Smooth muscle cell (in vitro differentiated cells): ENCODE measurements around the gene PLEKHG1. TPM values are rescaled to one million over a fixed set of nuclear protein-coding genes. Genes with fewer than 3 reads are reported as not detected.

Experiments used
- DNase-seq: peaks from one replicate; lab custom pipeline; 2025; ENCODE audit not compliant: unreplicated experiment; lab: John Stamatoyannopoulos, UW
- H2AFZ ChIP-seq: fragments of 200-600 bp; sonication (generic); 2 replicates; pipeline ENCODE4 v1.6.0; 2016; ENCODE audit warnings: antibody characterized with exemption, low read depth, mild to moderate bottlenecking
- H3F3A ChIP-seq: fragments of 200-600 bp; sonication (generic); 2 replicates; pipeline ENCODE4 v1.6.0; 2017; ENCODE audit warnings: antibody characterized with exemption, low read depth
- H3K27ac ChIP-seq: fragments of 200-600 bp; sonication (generic); 2 replicates; pipeline ENCODE4 v1.5.1; 2016; ENCODE audit warnings: low read depth, mild to moderate bottlenecking
- H3K27me3 ChIP-seq: fragments of 200-600 bp; sonication (generic); 2 replicates; pipeline ENCODE4 v1.6.1; 2016; ENCODE audit warnings: low read depth, mild to moderate bottlenecking
- H3K36me3 ChIP-seq: fragments of 200-600 bp; sonication (generic); 2 replicates; pipeline ENCODE4 v1.5.1; 2016; ENCODE audit warnings: low read depth
- H3K4me1 ChIP-seq: fragments of 200-600 bp; sonication (generic); 2 replicates; pipeline ENCODE4 v1.5.1; 2016; ENCODE audit warnings: low read depth
- H3K4me2 ChIP-seq: fragments of 200-600 bp; sonication (generic); 2 replicates; pipeline ENCODE4 v1.6.0; 2016; ENCODE audit warnings: mild to moderate bottlenecking
- H3K4me3 ChIP-seq: fragments of 200-600 bp; sonication (generic); 2 replicates; pipeline ENCODE4 v1.5.1; 2016; ENCODE audit warnings: mild to moderate bottlenecking
- H3K79me2 ChIP-seq: fragments of 200-600 bp; sonication (generic); 2 replicates; pipeline ENCODE4 v1.6.0; 2016; ENCODE audit warnings: low read depth, mild to moderate bottlenecking
- H3K9ac ChIP-seq: fragments of 200-600 bp; sonication (generic); 2 replicates; pipeline ENCODE4 v1.6.0; 2016; ENCODE audit warnings: low read depth
- H3K9me3 ChIP-seq: fragments of 200-600 bp; sonication (generic); replicated peaks from 2 replicates; pipeline ENCODE4 v1.5.1; 2016; ENCODE audit warnings: low read depth
- H4K20me1 ChIP-seq: fragments of 200-600 bp; sonication (generic); 2 replicates; pipeline ENCODE4 v1.6.0; 2016; ENCODE audit warnings: low read depth
- CTCF ChIP-seq: fragments of 200-600 bp; sonication (generic); IDR thresholded peaks from 2 replicates; pipeline ENCODE4 v1.5.1; 2017; ENCODE audit warnings: borderline replicate concordance, mild to moderate bottlenecking, antibody characterized with exemption; ENCODE audit not compliant: insufficient read depth, poor library complexity, severe bottlenecking
- WGBS: methylation state at CpG from one replicate; pipeline ENCODE4 v1.1.7; 2016; ENCODE audit warnings: low lambda C conversion rate; 5-methylcytosine and 5-hydroxymethylcytosine counted together
- polyA plus RNA-seq: library from polyadenylated mRNA; unstranded; fragments of >200 nt; fragmentation: Nextera tagmentation; extraction: Ambion mirVana; gene quantifications from 2 replicates; pipeline ENCODE4 v1.2.1, GENCODE V29; 2016
- total RNA-seq: library from RNA; depleted of rRNA; stranded (reverse); fragments of >200 nt; gene quantifications from 2 replicates; pipeline ENCODE4 v1.2.3, GENCODE V29; 2014

Gene PLEKHG1
- total and polyA plus RNA-seq, 2 experiments from 2014 or later: 1.5 to 13.5 TPM

GRCh38 chr6:150567380-150567779, 32.3 kb upstream of the PLEKHG1 start:
- no peaks in the 10 kb centered on the region for H3K9me3 ChIP-seq
- 67% methylated on average over 3 of the region's 3 CpGs for WGBS
- DNase-seq: no peak
- no peak overlapping the region for H2AFZ ChIP-seq
- no peak for TF ChIP-seq CTCF
- no peaks in the 10 kb centered on the region for H3K4me1 ChIP-seq
- no peaks in the 10 kb centered on the region for H3K79me2 ChIP-seq
- H3K27me3 ChIP-seq: peaks cover 14% of the 10 kb centered on the region
- peaks cover 3% of the 10 kb centered on the region for H3F3A ChIP-seq
- peak overlapping the region; percentile 6 for H3K27ac ChIP-seq
- H4K20me1 ChIP-seq: no peaks in the 10 kb centered on the region
- H3K9ac ChIP-seq: no peak overlapping the region
- H3K4me3 ChIP-seq: no peak overlapping the region
- H3K4me2 ChIP-seq: peak overlapping the region; percentile 6
- no peaks in the 10 kb centered on the region for H3K36me3 ChIP-seq

- Histone ChIP-seq H3F3A (peaks cover 3% of the 10 kb centered on the region), H3K36me3 (no peaks in the 10 kb centered on the region), H3K27ac (peak overlapping the region; percentile 6), H3K27me3 (peaks cover 14% of the 10 kb centered on the region), H3K4me3 (no peak overlapping the region), H3K4me1 (no peaks in the 10 kb centered on the region), H3K79me2 (no peaks in the 10 kb centered on the region), H2AFZ (no peak overlapping the region), H4K20me1 (no peaks in the 10 kb centered on the region), H3K9me3 (no peaks in the 10 kb centered on the region), H3K9ac (no peak overlapping the region), H3K4me2 (peak overlapping the region; percentile 24)
- 52% methylated on average over 3 of the region's 3 CpGs for WGBS
- no peak for TF ChIP-seq CTCF
- DNase-seq: peak; percentile 16
Observed at GRCh38 chr6:150567823-150568383, 31.8 kb upstream of the PLEKHG1 start.

DNA sequence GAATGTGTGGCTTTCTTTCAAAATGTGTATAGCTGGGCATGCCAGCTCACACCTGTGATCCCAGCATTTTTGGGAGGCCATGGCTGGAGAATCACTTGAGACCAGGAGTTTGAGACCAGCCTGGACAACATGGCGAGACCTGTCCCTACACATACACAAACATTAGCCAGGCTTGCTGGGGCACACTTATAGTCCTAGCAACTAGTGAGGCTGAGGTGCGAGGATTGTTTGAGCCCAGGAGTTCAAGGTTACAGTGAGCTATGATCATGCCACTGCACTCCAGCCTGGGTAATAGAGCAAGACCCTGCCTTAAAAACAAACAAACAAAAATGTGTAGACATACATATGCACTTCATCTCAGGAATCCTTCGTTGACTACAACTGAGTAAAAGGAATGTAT, 31.1 kb upstream of the PLEKHG1 start:
- Histone ChIP-seq H2AFZ (no peak overlapping the region), H3K4me1 (no peaks in the 10 kb centered on the region), H3K36me3 (no peaks in the 10 kb centered on the region), H3K27me3 (peaks cover 10% of the 10 kb centered on the region), H3K79me2 (no peaks in the 10 kb centered on the region), H3K4me2 (peak overlapping the region; percentile 24), H3K9me3 (no peaks in the 10 kb centered on the region), H3K4me3 (no peak overlapping the region), H4K20me1 (no peaks in the 10 kb centered on the region), H3K27ac (no peak overlapping the region), H3K9ac (no peak overlapping the region), H3F3A (peaks cover 3% of the 10 kb centered on the region)
- TF ChIP-seq CTCF: no peak
- DNase-seq: no peak
- 92% methylated on average over 3 of the region's 3 CpGs for WGBS

GRCh38 chr6:150569161-150569560, 30.5 kb upstream of the PLEKHG1 start:
- WGBS: 72% methylated on average over 2 of the region's 2 CpGs
- H3K27me3 ChIP-seq: peaks cover 8% of the 10 kb centered on the region

More at GRCh38 chr6:150569161-150569560, 30.5 kb upstream of the PLEKHG1 start:
- Histone ChIP-seq H3K4me2 (peak overlapping the region; percentile 24), H3K79me2 (no peaks in the 10 kb centered on the region), H3K9me3 (no peaks in the 10 kb centered on the region), H3K36me3 (no peaks in the 10 kb centered on the region), H3K9ac (no peak overlapping the region), H3K4me1 (no peaks in the 10 kb centered on the region), H3K4me3 (no peak overlapping the region), H3F3A (peaks cover 3% of the 10 kb centered on the region), H3K27ac (no peak overlapping the region), H4K20me1 (no peaks in the 10 kb centered on the region), H2AFZ (no peak overlapping the region)
- no peak for DNase-seq
- no peak for TF ChIP-seq CTCF
